GM21619 (cell line): Measurements from ENCODE around the gene PI4K2A.
"Not testable (repeated sequence)": the region's sequence is repeated elsewhere in the genome, so short reads cannot be mapped to it uniquely, and the experiment has no call there.

Experiments used
- ATAC-seq: cut with Tn5 transposase; IDR thresholded peaks from one replicate; pipeline ENCODE4 v1.9.1; 2021; ENCODE audit not compliant: unreplicated experiment

Gene PI4K2A

GRCh38 chr10:97669571-97669970 is 29.1 kb downstream of the PI4K2A start:
- ATAC-seq = no peak

GRCh38 chr10:97673736-97674525 is 33.5 kb downstream of the PI4K2A start:
- ATAC-seq = no peak

- no peak for ATAC-seq
These were observed 34.8 kb downstream of the PI4K2A start for GRCh38 chr10:97675222-97675621.

GRCh38 chr10:97676770-97677581 is 36.5 kb downstream of the PI4K2A start:
- peak; percentile 68 for ATAC-seq

- ATAC-seq = no peak
These were observed 39.1 kb downstream of the PI4K2A start for GRCh38 chr10:97679594-97679993.

- no peak for ATAC-seq
These were observed 41.6 kb downstream of the PI4K2A start for GRCh38 chr10:97682042-97682441.

- ATAC-seq = no peak
These were observed 43.3 kb downstream of the PI4K2A start for GRCh38 chr10:97683556-97684367.

- ATAC-seq = not testable (repeated sequence)
These were observed 43.9 kb downstream of the PI4K2A start for GRCh38 chr10:97684368-97684713.

- no peak for ATAC-seq
These were observed 44.5 kb downstream of the PI4K2A start for GRCh38 chr10:97684866-97685394.

GRCh38 chr10:97685395-97685958 is 45.0 kb downstream of the PI4K2A start:
- ATAC-seq = no peak

- ATAC-seq = no peak
These were observed 46.0 kb downstream of the PI4K2A start for GRCh38 chr10:97686301-97686961.

GRCh38 chr10:97686962-97687784 is 46.7 kb downstream of the PI4K2A start, which contains the start of gene AVPI1:
AVPI1 (minus strand) TSS chr10:97687241; CDS start chr10:97679905, 7,336 bp downstream.
- ATAC-seq = peak; percentile 87

GRCh38 chr10:97687785-97688781 is 47.6 kb downstream of the PI4K2A start:
- no peak for ATAC-seq

GRCh38 chr10:97689559-97690020 is 49.1 kb downstream of the PI4K2A start:
- no peak for ATAC-seq

- ATAC-seq = no peak
These were observed 49.7 kb downstream of the PI4K2A start for GRCh38 chr10:97690133-97690532.

GRCh38 chr10:97698072-97698655 is 57.7 kb downstream of the PI4K2A start:
- not testable (repeated sequence) for ATAC-seq

GRCh38 chr10:97701438-97702069 is 61.1 kb downstream of the PI4K2A start:
- ATAC-seq = no peak
